ENCODE data around the gene ERBB4. TPM values are rescaled to one million over a fixed set of nuclear protein-coding genes. Genes with fewer than 3 reads are reported as not detected.

Gene ERBB4
- total RNA-seq, 4 donors from 2014 or later = 0.26 to 13.3 (median 2.4) TPM

DNA sequence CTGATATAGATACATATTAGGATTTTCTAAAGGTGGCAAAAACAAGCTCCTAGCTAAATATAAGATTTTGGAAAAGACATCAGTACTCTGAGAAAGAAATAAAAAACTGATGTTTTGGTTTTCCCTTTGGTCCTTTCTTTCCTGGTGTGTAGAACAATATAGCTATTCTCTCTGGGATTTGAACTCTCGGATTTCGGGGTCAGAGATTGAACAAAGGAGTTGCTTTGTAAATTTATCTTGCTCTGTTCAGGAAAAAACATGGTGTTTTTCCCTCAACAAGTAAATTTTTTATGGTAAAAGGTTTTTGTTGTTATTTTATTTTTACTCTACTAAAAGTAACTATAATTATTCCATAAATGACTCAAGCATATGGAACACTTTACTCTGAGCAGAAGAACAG lies 889.3 kb downstream of the ERBB4 start:
- Histone ChIP-seq H3K27ac (no peak overlapping the region), H3K9me3 (no peaks in the 10 kb centered on the region), H3K4me3 (no peak overlapping the region), H3K4me1 (no peaks in the 10 kb centered on the region), H3K36me3 (no peaks in the 10 kb centered on the region), H3K27me3 (peaks cover 0 to 3% of the 10 kb centered on the region in 2 donors)
- intact Hi-C loops (cut with DNase I; ENCODE audit: low total_unique reads) = no loop called here
- TF ChIP-seq CTCF (IDR thresholded peaks at IDR 0.05) (no peak), POLR2A (IDR thresholded peaks at IDR 0.05) (no peak)
- DNase-seq = no peak

- H3K9me3 ChIP-seq = no peaks in the 10 kb centered on the region
- no peak overlapping the region for H3K4me3 ChIP-seq
- intact Hi-C loops (cut with DNase I; ENCODE audit: low total_unique reads) = no loop called here
- H3K36me3 ChIP-seq = no peaks in the 10 kb centered on the region
- H3K27me3 ChIP-seq = no peaks in the 10 kb centered on the region
- no peak for TF ChIP-seq CTCF (IDR thresholded peaks at IDR 0.05)
- TF ChIP-seq POLR2A (IDR thresholded peaks at IDR 0.05) = no peak
- H3K27ac ChIP-seq = no peak overlapping the region
- DNase-seq = no peak
- H3K4me1 ChIP-seq = no peaks in the 10 kb centered on the region
Measured at GRCh38 chr2:211631503-211631902, 907.1 kb downstream of the ERBB4 start.

DNA sequence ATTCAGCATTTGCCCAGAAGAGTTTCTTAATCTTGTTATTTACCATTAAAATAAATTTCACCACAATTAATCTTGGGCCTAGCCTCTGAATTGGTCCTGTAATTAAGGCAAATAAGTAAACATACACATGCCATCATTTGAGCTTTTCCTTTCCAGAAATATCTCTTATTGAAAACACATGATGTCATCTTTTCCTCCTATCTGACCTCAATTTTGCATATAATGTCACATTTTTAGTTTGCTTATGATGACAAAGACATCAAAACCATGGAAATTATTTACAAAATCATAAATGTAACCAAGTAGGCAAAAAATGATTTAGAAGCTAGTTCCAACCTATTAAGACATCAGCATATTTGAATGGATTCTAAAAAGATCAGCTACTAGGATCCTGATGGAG lies 915.5 kb downstream of the ERBB4 start:
- Histone ChIP-seq H3K36me3 (no peaks in the 10 kb centered on the region), H3K4me1 (no peaks in the 10 kb centered on the region), H3K27ac (no peak overlapping the region), H3K9me3 (no peaks in the 10 kb centered on the region), H3K27me3 (no peaks in the 10 kb centered on the region), H3K4me3 (no peak overlapping the region)
- DNase-seq = no peak
- intact Hi-C loops (cut with DNase I; ENCODE audit: low total_unique reads) = no loop called here
- no peak for TF ChIP-seq POLR2A (IDR thresholded peaks at IDR 0.05)
- TF ChIP-seq CTCF (IDR thresholded peaks at IDR 0.05) = no peak

DNA sequence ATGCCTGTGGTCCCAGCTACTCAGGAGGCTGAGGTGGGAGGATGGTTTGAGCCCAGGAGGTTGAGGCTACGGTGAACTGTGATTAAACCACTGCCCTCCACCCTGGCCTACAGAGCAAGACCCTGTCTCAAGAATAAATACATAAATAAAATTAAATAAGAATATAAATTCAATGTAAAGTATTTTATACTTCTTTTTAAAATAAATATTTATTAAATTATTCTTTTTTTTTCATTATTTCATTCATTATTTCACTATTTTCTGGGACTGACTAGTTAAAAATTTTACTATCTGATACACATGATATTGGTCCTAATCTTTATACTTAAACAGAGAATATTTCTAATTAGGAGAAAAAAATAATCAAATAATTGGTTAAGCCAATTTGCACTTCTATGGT lies 917.6 kb downstream of the ERBB4 start:
- Histone ChIP-seq H3K36me3 (no peaks in the 10 kb centered on the region), H3K27me3 (no peaks in the 10 kb centered on the region), H3K27ac (no peak overlapping the region), H3K4me3 (no peak overlapping the region), H3K4me1 (no peaks in the 10 kb centered on the region), H3K9me3 (no peaks in the 10 kb centered on the region)
- no peak for TF ChIP-seq POLR2A (IDR thresholded peaks at IDR 0.05)
- TF ChIP-seq CTCF (IDR thresholded peaks at IDR 0.05) = no peak
- DNase-seq = no peak
- intact Hi-C loops (cut with DNase I; ENCODE audit: low total_unique reads) = no loop called here

GRCh38 chr2:211617803-211618202 lies 920.8 kb downstream of the ERBB4 start:
- TF ChIP-seq POLR2A (IDR thresholded peaks at IDR 0.05) = no peak
- TF ChIP-seq CTCF (IDR thresholded peaks at IDR 0.05) = no peak
- intact Hi-C loops (cut with DNase I; ENCODE audit: low total_unique reads) = no loop called here
- H3K4me1 ChIP-seq = no peaks in the 10 kb centered on the region
- H3K27me3 ChIP-seq = no peaks in the 10 kb centered on the region
- no peak for DNase-seq
- H3K9me3 ChIP-seq = no peaks in the 10 kb centered on the region
- H3K36me3 ChIP-seq = no peaks in the 10 kb centered on the region
- no peak overlapping the region for H3K4me3 ChIP-seq
- no peak overlapping the region for H3K27ac ChIP-seq

All from uterus (tissue), 4 donors.